ENCODE results near the gene C2CD3.

The C2CD3 gene

DNA sequence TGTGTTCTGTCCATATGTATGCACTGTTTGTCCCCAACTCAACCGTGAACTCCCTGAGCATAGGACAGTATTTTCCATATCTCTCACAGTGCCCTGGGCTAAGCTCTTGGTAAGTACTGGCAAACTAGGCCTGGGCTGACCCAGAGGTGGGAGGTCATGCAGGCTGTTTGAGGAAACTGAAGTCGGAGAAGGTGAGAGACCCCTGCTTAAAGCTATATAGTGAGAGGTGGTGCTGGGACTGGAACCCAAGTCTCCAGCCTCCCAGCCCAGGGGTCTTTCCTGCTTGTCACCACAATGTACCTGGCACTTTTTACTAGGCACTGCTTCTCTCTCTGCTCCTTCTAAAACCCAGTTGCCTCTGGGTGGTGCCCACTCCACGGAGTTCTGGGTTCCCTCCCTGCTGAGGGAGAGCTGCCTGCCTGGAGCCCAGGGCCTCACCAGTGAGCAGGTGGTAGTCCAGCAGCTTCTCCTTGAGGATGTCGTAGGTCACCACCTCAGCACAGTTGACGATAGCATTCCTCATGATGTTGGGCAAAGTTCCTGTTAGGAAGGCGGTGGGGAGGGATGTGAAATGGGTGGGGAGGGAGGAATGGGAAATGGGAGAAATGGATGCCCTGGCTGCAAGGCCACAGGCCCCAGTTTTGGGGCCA is 166.6 kb downstream of the C2CD3 start:
- TF ChIP-seq, protein P1, sequence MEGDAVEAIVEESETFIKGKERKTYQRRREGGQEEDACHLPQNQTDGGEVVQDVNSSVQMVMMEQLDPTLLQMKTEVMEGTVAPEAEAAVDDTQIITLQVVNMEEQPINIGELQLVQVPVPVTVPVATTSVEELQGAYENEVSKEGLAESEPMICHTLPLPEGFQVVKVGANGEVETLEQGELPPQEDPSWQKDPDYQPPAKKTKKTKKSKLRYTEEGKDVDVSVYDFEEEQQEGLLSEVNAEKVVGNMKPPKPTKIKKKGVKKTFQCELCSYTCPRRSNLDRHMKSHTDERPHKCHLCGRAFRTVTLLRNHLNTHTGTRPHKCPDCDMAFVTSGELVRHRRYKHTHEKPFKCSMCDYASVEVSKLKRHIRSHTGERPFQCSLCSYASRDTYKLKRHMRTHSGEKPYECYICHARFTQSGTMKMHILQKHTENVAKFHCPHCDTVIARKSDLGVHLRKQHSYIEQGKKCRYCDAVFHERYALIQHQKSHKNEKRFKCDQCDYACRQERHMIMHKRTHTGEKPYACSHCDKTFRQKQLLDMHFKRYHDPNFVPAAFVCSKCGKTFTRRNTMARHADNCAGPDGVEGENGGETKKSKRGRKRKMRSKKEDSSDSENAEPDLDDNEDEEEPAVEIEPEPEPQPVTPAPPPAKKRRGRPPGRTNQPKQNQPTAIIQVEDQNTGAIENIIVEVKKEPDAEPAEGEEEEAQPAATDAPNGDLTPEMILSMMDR (IDR thresholded peaks at IDR 0.05; ENCODE audit: low read depth, low read length, missing control alignments), result no peak
- DNase-seq (ENCODE audit: low read depth), result no peak
- H3K4me3 ChIP-seq (ENCODE audit: low read depth, low read length), result no peak overlapping the region

DNA sequence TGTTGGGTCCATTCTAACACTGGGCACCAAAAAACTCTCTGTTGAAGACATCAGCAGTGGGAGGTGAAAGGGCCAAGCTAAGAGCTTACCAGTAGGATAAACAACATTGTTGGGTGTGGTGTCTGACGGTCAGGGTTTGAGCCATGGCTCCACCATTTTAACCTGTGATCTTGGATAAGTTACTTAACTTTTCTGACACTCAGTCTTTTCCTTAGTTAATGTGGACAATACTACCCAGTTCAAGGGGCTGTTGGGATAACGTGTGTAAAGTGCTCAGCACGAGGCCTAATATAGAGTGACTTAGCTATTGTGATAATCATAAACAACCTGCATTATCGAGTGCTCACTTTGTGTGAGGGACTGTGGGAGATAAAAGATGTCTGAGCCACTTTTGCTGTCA is 168.0 kb downstream of the C2CD3 start:
- no peak overlapping the region for H3K4me3 ChIP-seq (ENCODE audit: low read depth, low read length)
- TF ChIP-seq, protein P1 (IDR thresholded peaks at IDR 0.05; ENCODE audit: low read depth, low read length, missing control alignments), result no peak
- no peak for DNase-seq (ENCODE audit: low read depth)

DNA sequence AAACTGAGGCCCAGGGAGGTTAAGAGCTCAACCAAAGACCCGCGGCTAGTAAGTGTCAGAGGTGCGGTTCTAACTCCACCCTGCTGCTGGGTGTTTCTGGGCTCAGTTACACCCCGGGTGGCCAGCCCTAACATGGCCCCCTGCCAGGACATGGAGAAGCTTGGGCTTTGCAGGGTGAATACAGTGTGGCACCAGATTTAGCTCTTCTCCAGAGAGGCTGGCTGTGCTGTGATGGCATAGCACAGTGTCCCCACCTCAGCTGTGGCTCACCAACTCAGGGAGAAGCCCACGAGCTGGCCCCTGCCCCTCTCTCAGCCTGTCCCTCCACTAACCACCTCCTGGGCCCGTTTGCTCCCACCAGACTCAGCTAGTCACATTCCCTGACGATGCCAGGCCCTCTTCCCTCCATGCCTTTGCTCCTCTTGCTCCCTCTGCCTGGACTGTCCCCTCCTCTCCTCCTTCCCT is 168.9 kb downstream of the C2CD3 start:
- no peak overlapping the region for H3K4me3 ChIP-seq (ENCODE audit: low read depth, low read length)
- no peak for DNase-seq (ENCODE audit: low read depth)
- TF ChIP-seq, protein P1 (IDR thresholded peaks at IDR 0.05; ENCODE audit: low read depth, low read length, missing control alignments), result no peak

DNA sequence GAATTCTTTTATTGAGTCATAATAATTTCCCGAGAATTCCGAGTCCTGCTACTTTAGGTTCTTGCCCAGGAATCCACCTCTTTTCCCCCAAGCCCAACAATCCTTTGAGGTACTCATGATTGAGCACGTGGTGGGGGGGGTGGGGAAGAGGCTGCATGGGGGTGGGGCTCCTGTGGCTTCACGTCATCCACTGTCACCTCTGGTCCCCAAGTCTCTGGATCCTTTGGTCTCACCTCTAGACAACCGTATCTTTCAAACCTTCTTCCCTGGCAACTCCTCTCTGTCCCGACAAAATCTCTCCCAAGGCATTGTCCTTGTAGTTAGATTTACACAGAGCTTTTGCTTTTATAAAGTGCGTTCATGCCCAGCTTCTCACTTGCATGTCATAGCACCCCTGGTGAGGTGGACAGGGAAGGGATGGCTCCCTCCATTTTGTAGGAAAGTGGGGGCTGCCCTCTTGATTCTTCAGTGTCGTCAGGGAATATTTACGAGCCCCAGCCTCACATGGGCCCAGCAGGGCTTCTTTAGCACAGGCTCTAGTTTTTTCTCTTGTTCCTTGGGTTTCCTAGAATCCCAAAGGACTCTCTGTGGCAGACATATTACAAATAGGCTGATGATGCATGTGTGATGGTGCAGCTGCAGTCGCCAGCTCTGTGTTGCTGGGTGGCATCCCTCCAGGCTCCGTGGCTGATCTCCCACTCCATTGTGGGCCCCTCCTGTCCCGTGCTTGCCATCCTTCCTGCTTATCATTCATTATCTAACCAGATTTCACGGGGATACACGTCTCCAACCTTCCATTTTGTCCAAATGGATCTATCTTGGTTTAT is 170.3 kb downstream of the C2CD3 start:
- H3K4me3 ChIP-seq (ENCODE audit: low read depth, low read length), result no peak overlapping the region
- DNase-seq (ENCODE audit: low read depth), result no peak
- TF ChIP-seq, protein P1 (IDR thresholded peaks at IDR 0.05; ENCODE audit: low read depth, low read length, missing control alignments), result no peak

DNA sequence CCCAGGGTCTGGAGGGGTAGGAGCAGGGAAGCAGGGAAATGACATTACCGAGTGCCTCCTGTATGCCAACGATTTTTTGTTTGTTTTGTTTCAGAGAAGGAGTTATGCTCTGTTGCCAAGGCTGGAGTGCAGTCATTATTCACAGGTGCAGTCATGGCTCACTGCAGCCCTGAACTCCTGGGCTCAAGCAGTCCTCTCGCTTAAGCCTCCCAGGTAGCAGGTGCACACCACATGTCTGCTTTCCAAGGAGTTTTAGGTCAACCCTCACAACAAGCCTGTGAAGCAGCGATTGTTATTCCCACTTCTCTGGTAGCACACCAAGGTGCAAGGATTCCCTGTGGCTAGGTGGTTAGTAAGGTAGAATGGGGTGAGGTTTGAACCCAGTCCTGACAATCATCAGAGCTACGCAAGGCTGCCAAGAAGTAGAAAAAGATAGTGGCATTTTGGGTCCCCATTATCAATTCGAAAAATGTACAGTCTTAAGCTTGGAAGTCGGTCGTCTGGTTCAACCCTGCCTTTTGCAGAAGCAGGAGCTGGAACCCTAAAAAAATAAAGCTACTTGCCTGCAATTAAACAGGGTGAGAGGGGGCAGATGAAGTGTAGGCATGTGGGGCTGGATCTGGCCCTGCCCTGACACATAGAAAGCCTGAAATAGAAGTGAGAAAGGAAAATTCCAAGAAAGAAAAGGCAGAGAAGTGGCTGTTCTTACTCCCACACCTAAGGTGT is 171.1 kb downstream of the C2CD3 start:
- TF ChIP-seq, protein P1 (IDR thresholded peaks at IDR 0.05; ENCODE audit: low read depth, low read length, missing control alignments), result no peak
- no peak for DNase-seq (ENCODE audit: low read depth)
- H3K4me3 ChIP-seq (ENCODE audit: low read depth, low read length), result no peak overlapping the region

DNA sequence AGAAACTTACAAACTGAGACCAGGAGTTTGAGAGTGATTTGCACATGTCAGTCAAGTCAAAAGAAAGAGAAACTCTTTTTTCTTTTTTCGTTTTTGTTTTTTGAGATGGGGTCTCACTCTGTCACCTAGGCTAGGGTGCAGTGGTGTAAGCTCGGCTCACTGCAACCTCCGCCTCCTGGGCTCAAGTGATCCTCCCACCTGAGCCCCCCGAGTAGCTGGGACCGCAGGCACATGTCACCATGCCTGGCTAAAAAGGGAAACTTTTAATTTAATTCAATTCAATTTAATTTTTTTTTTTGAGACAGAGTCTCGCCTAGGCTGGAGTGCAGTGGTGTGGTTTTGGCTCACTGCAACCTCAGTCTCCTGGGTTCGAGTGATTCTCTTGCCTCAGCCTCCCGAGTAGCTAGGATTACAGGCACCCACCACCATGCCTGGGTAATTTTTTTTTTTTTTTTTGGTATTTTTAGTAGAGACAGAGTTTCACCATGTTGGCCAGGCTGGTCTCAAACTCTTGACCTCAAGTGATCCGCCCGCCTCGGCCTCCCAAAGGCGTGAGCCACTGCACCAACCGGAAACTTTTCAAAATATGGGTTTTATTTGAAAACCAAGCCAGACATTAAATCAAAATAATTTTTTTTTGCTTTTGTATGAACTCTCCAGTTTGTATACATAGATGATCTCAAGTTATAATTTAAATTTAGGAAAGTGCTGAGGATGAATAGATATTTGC is 171.8 kb downstream of the C2CD3 start:
- no peak for DNase-seq (ENCODE audit: low read depth)
- TF ChIP-seq, protein P1 (IDR thresholded peaks at IDR 0.05; ENCODE audit: low read depth, low read length, missing control alignments), result no peak
- H3K4me3 ChIP-seq (ENCODE audit: low read depth, low read length), result no peak overlapping the region
